Amygdala (tissue), 56 donors: ENCODE data around the gene ACAN.
"Not testable (repeated sequence)": the region's sequence is repeated elsewhere in the genome, so short reads cannot be mapped to it uniquely, and the experiment has no call there.

Experiments used
- DNase-seq, 56 donors: peaks; one replicate each; lab custom pipeline; 2025; lab: John Stamatoyannopoulos, UW

Gene ACAN

DNA sequence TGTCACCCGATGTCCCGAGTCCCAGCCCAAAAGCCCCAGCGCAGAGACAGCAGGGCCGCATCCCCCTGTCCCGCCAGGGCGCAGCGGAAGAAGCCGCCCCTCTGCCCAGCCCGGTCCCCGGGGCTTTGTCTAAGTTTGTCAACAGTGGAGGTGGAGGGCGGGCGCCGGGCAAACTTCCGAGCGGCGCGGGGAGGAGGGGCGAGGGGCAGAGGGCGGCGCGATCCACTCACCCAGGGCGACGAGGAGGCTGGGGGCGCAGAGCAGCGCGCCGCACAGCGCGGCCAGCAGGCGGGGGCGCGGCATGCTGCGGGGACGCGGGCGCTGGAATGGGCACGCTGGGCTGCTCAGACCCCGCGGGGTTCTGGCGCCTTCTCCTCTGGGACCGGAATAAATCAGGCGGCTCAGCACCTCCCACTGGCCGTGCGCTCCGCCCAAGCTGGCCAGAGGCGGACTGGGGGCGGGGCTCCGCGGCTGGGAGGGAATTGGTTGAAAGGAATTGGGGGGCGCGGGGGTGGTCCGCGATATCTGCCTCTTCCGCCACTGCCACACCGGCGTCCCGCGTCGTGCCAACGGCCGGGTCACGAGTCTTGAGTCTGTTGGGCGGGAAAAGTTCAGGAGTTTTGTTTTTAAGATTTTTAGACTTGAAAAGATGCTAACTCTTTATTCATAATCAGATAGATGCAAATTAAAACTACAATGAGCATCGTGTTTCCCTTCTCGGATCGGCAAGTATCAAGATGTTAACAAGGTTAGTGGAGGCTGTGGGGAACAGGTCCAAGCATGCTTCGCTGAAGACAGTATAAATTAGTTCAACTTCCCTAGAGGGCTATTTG, 110.0 kb downstream of the ACAN start, which contains the start of gene MFGE8:
Gene MFGE8 (minus strand): TSS at position 363 of the 833 bp plus-strand sequence. CDS start 60 bp downstream, at position 303.
- DNase-seq: peak in 38 of 56 donors; percentile 12 to 77 (median 50)

DNA sequence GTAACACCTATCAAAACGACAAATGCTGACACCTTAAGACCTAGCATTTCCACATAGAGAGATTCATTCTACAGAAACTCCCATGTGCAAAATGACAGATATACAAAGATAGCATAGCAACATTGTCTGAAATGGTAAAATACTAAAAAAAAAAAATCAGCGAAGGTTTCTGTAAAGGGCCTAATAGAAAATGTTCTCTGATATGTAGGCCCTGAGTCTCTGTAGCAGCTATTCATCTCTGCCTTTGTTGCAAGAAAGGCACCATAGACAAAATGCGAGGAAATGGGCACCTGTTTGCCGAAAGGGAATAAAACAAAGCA, 110.6 kb downstream of the ACAN start:
- DNase-seq: no peak

DNA sequence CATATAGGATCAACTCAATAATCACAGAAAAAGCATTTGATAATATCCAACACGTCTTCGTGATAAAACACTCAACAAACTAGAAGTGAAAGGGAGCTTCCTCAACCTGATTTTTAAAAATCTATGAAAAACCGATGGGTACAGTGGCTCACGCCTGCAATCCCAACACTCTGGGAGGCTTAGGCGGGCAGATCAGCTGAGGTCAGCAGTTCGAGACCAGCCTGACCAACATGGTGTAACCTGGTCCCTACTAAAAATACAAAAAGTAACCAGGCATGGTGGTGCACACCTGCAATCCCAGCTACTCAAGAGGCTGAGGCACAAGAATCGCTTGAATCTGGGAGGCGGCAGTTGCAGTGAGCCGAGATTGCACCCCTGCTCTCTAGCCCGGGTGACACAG, 112.1 kb downstream of the ACAN start:
- DNase-seq: no peak

DNA sequence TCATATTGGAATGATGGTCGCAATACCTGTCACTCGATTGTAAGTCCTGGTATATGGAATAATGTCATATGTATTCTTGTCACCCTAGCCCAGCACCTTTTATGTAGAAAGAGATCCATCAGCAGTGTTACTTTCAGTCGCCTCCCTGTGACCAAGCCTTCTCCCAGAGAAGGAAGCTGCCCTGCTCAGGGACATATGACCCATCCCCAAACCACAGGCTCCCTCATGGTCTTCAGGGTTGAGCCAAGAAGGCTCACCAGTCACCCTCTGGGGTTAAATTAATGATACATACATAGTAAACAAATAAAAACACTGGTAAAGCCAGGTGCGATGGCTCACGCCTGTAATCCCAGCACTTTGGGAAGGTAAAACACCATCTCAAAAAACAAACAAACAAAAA, 114.5 kb downstream of the ACAN start:
- no peak for DNase-seq

DNA sequence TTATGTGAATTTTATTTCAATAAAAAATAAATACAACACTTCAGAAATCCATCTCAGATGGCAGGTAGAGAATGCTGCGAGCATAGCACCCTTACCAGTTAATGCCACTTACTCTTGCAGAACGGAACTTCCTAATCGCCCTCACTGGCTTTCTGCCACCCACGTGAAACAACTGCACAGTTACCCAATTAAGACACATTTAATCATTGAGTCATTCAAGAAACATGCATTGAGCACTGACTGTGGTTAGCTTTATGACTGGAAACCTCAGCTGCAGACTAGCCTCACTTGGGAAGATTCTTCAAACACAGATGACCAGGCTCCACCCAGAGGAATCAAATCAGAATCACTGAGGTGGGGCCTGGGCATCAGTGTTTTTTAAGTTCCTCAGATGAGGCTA, 115.5 kb downstream of the ACAN start:
- peak in 2 of 56 donors; percentile 10 to 14 for DNase-seq

DNA sequence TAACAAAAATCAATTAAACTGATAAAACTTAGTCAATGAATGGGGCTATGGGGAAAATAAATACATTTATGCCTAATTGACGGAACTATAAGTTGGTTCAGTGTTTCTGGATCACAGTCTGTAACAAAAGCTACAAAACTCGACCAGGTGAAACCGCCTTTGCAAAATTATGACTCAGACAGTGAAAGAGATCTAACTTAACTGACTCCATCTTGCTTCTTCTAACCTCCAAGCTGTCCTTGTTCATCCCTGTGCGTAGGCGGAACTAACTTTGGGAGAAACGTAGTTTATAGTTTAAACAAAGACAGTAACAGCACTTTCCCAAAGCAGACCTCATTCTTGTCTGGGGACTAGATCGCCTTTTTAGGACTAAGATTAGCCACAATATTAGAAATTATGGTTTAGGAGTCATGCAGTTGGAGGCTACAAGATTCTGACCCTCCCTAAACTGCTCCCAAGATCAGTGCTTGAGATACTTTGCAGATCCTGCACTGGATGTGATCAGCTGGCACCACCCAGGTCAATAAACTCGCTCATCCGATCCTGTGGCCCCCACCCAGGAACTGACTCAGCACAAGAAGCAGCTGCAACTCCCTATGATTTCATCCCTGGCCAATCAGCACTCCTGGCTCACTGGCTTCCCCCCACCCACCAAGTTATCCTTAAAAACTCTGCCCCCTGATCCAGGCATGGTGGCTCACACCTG, 117.1 kb downstream of the ACAN start:
- no peak for DNase-seq

DNA sequence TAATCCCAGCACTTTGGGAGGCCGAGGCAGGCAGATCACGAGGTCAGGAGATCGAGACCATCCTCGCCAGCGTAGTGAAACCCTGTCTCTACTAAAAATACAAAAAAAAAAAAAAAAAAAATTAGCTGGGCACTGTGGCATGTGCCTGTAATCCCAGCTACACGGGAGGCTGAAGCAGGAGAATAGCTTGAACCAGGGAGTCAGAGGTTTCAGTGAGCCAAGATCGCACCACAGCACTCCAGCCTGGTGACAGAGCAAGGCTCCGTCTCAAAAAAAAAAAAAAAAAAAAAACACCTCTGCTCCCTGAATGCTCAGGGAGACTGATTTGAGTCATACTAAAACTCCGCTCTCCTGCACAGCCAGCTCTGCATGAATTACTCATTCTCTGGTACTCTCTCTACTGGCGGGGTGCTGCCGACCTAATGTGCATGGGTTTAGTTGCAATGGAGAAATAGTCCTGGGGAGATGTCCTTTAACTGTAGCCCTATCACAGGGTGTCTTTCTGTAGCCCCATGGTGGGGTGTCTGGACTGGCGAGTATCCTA, 117.7 kb downstream of the ACAN start:
- DNase-seq: not testable (repeated sequence)
